HG02973 (cell line): ENCODE results near the gene GRB14.

Source experiments
- ATAC-seq: cut with Tn5 transposase; IDR thresholded peaks from one replicate; pipeline ENCODE4 v1.9.1; 2021; ENCODE audit warnings: moderate library complexity; ENCODE audit not compliant: unreplicated experiment

GRB14 gene

GRCh38 chr2:164617466-164617865 is 3.8 kb downstream of the GRB14 start:
- ATAC-seq: no peak

DNA sequence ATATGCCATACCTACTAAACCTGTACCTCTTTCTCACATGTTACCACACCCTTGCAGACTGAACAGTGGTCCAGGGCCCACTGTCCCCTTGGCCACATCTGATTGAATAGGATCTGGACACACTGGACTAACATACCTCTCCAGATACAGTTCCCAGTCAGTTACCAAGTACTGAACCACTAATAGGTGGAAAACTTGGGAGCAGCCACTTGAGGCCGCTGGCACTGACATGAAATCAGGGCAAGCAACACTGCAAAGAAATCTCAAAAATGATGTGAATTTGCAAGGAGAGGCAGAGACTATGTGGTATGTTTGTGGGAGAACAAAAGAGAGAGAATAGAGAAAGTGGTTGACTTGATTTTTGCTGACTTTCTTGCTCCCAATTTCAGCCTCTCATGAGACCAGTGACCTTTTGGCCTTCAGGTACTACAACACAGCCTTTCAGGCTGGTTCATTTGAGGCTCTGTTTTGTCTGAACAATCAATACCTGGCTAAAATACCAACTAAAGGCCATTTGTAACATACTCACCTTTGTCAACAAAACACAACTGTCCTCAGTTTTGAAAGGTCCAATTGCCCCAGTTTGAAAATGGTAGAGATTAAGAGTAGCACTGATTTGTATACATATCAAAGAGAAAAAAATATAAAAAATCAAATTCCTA is 7.8 kb downstream of the GRB14 start:
- ATAC-seq: no peak

GRCh38 chr2:164609790-164610189 is 11.5 kb downstream of the GRB14 start:
- ATAC-seq: no peak

DNA sequence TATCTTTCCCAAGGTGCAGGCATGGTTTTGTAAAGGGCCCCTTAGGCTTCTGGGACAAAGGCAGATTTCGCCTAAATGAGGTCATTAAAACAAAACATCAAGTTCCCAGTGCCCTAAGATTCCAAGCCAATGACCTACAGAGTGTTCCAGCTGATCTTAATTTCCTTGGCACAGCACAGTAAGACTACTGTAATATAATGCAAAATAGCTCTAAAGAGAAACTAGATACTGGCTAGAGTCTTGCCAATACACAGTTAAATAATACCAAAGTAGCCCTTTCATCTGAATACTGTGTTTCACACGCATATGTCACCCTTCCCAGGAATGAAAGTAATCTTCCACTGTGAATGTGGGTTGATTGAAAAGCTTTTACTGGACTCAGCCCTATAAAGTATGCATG is 14.7 kb downstream of the GRB14 start:
- ATAC-seq: no peak

GRCh38 chr2:164605295-164605694 is 16.0 kb downstream of the GRB14 start:
- no peak for ATAC-seq

GRCh38 chr2:164600763-164601162 is 20.5 kb downstream of the GRB14 start:
- no peak for ATAC-seq

GRCh38 chr2:164599954-164600589 is 21.2 kb downstream of the GRB14 start:
- ATAC-seq: peak; percentile 99

DNA sequence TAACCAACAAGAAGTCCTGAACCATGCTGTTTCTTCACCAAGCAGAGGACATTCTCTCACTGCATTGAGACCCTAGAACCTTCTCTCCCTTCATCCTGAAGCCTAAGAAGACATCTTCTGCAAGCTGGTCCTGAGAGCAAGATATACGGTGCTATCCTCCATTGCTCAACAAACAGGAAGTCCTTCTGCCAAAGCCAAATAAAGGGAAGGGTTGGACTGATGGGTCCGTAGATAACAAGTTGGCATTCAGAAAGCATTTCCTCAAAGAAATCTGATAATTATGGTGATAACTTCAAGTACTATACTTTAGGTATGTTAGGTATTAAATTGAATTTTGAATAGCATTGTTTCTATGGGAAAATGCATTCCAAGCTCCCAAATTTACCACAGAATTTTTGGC is 23.3 kb downstream of the GRB14 start:
- no peak for ATAC-seq

DNA sequence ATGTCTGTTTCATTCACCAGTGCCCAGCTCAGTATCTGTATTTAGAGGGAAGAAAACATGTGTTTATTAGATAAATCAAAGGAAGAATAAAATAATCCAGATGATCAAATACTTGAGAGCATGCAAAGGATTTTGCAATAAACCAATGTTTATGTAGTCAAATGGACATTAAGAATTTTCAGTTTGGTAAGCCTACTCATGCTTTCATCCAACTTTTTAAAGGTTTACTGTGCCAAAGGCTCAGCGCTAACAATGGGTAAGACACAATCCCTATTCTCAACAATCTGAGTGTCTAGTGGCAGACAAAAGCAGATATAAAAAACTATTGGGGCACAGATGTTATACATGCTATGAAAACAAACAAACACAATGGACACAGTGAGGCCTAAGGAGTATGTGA is 26.3 kb downstream of the GRB14 start:
- no peak for ATAC-seq

GRCh38 chr2:164593959-164594358 is 27.3 kb downstream of the GRB14 start:
- ATAC-seq: no peak

GRCh38 chr2:164593541-164593940 is 27.7 kb downstream of the GRB14 start:
- no peak for ATAC-seq

DNA sequence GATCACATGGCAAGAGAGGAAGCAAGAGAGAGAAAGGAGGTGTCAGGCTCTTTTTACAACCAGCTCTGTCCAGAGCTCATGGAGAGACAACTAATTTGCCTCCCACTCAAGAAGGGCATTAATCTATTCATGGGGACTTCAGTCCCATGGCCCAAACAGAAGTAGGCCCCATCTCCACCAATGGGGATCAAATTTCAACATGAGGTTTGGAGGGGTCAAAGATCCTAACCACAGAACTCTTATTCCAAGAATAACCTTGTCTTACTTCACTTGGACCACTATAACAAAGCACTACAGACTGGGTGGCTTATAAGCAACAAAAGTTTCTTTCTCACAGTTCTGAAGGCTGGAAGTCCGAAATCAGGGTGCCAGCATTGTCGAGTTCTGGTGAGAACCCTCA is 31.8 kb downstream of the GRB14 start:
- no peak for ATAC-seq

DNA sequence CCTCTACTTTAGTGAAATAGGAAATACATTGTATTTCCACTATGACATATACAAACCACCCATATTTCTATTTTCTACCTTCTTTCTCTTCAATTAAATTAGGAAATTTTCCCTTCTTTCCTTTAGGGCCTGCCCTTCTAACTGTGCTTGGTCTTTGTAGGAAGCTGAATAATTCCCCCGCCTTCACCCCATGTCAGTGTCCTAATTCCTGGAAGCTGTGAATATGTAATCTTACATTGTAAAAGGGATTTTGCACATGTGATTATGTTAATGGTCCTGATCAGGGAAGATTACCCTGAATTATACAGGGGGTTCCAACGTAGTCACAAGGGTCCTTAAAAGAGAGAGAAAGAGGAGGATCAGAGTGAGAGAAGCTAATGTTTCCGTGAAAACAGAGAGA is 40.2 kb downstream of the GRB14 start:
- no peak for ATAC-seq

DNA sequence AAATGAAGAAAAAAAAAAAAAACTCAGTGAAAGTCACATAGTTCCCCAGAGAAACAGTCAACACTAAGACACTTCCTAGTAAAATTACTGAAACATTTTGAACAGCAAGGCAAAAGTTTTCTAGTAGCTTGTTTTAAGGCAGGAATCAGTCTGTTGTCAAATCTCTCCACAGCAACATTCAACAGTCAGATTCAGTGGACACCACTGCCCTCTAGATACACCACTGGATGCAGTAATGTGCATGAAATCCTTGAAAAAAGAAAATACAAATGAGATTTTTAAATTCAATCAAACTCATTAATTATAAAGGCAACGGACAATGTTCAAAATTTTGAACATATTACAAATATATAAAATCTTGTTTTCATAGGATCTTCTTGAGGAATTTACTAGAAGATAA is 46.4 kb downstream of the GRB14 start:
- ATAC-seq: no peak

GRCh38 chr2:164570475-164570874 is 50.8 kb downstream of the GRB14 start:
- ATAC-seq: no peak

DNA sequence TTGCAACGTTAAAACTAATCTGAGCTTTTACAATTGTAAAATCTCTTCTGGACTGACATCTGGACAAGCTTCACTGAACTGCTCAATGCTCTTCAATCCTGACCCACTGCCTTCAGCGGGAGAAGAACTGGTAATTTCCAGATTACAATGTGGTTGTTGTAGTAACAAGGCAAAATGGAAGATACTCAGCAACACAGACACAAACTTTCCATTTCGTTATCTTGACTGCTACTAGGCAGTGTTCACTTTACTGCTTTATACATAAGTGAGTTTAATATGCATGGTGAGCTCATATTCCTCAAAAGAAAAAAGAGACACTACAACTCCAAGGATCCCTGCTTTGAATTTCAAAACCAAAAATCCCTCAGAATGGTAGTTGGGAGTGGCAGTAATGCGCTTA is 51.9 kb downstream of the GRB14 start:
- no peak for ATAC-seq

DNA sequence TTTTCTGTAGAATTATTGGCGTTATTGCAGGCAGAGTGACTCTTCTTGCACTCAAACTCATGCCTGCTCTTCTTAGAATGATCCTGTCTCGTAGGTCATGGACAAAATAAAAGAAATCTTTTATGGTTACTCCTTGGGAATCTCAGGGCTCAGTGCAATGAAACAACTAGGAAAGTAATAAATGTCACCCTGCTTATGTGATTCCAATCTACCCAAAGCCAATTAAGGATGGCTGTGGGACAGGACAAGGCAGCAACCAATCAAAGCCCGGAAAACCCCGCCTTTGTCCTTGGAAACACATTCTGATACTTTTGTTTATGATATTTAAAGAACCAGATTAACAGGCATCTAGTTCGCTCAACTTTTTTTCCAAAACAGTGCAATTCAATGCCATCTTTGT is 53.0 kb downstream of the GRB14 start:
- ATAC-seq: no peak

GRCh38 chr2:164567335-164567989 is 53.8 kb downstream of the GRB14 start:
- no peak for ATAC-seq

DNA sequence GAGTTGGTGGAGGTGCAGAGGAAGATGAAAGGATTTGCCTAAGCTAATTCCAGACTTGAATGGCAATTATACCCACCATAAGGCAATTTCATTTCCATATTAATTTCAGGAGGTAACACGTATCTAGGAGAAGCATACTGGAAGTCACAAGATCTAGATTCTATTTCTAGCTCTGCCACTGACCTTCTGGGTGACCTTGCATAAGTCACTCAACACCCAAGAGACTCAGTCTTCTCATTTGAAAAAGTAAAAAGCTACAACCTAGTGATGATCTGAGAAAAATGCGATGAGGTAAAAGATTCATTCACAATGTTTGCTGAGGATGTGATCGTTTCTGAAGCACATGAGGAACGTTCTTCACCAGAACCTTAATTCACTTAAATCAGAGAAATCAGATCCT is 55.9 kb downstream of the GRB14 start:
- no peak for ATAC-seq

DNA sequence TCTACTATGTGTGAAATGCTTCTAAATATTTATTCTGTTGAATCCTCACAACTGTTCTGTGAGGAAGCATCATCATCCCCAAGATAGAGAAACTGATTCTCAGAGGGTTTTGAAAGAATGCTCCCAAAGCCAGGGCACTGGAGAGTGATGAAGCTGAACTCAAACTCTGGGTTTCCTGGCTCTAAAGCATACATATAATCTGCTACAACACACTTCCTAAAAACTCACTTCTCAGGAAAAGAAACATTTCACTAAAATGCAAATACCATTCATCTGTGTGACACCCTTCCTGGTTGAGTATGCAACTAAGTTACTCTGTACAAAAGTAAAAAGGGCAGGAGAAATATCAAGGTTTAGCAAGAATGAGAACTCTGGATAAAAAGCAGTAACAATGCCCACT is 58.6 kb downstream of the GRB14 start:
- no peak for ATAC-seq

DNA sequence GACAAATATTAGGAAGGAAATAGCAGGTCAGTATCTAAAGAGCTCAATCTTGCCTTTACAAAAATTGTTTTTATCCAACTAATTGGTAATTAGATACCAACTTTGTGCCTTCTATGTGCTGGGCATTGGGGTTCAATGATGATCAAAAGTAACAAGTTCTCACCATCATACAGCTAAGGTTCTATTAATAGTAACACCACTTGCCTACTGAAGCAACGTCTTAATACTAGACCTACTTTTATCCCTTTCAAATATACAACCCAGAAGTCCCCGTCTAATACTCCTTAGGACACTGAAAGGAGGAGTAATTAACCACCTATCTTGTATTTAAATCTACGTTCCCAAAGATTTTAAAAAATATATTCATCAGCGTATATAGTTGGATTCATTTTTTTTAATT is 59.3 kb downstream of the GRB14 start:
- no peak for ATAC-seq

GRCh38 chr2:164561416-164561815 is 59.9 kb downstream of the GRB14 start:
- no peak for ATAC-seq
